HG03064 (cell line): Measurements from ENCODE around the gene SLC26A5.
"Not testable (repeated sequence)": the region's sequence is repeated elsewhere in the genome, so short reads cannot be mapped to it uniquely, and the experiment has no call there.

Experiments used
- ATAC-seq: cut with Tn5 transposase; IDR thresholded peaks from one replicate; pipeline ENCODE4 v1.9.1; 2021; ENCODE audit warnings: low read depth; ENCODE audit not compliant: unreplicated experiment

Gene SLC26A5

GRCh38 chr7:103405789-103406613 is 40.0 kb downstream of the SLC26A5 start:
- not testable (repeated sequence) for ATAC-seq

DNA sequence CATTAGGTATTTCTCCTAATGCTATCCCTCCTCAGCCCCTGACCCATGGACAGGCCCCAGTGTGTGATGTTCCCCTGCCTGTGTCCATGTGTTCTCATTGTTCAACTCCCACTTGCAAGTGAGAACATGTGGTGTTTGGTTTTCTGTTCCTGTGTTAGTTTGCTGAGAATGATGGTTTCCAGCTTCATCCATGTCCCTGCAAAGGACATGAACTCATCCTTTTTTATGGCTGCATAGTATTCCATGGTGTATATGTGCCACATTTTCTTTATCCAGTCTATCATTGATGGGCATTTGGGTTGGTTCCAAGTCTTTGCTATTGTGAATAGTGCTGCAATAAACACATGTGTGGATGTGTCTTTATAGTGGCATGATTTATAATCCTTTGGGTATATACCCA is 46.3 kb downstream of the SLC26A5 start:
- not testable (repeated sequence) for ATAC-seq

GRCh38 chr7:103398483-103399127 is 47.4 kb downstream of the SLC26A5 start:
- ATAC-seq: no peak

DNA sequence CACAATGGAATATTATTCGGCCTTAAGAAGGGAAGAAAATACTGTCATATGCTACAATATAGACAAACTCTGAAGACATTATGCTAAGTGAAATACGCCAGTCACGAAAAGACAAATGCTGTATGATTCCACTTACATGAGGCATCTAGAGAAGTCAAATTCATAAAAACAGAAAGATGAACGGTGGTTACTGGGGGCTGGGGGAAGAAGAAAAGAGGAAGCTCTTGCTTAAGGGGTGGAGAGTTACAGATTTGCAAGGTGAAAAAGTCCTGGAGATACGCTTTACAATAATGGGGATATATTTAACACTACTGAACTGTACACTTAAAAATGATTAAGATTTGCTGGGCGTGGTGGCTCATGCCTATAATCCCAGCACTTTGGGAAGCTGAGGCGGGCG is 49.5 kb downstream of the SLC26A5 start:
- ATAC-seq: no peak

GRCh38 chr7:103395071-103395470 is 50.9 kb downstream of the SLC26A5 start:
- no peak for ATAC-seq

DNA sequence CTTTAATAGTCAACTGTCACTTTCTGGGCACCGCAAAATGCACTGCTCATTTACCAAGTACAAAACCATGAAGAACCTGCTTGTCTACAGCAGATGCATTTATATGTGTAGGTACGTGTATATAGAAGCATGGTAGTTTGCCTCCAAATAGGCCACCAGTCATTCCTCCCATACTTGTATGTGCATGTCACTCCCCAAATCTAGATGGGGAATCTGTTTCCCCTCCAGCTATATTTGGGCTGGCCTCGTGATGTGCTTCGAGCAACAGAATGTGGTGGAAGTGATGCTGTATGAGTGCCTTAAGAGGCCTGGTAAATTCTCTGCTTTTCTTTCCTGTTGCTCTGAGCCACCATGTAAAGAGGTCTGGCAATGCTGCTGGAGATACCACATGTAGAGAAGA is 51.4 kb downstream of the SLC26A5 start:
- ATAC-seq: no peak

DNA sequence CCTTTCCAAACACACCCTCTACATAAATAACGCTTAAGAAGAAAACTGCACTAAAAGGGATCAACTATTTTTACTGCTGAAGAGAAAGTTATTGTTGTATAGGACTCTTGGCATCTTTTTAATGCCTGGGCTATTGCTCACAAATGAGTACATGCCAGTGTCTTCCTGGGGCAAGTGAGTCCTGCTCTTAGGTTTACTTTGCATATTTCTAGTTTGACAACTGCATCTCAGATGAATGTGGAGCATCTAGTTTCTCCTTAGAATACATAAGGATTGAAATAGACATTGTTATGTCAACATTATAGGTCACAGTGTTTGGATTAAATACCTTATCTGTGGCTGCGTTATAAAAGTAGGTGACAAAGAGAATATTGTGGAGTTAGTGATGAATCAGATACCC is 54.0 kb downstream of the SLC26A5 start:
- no peak for ATAC-seq

DNA sequence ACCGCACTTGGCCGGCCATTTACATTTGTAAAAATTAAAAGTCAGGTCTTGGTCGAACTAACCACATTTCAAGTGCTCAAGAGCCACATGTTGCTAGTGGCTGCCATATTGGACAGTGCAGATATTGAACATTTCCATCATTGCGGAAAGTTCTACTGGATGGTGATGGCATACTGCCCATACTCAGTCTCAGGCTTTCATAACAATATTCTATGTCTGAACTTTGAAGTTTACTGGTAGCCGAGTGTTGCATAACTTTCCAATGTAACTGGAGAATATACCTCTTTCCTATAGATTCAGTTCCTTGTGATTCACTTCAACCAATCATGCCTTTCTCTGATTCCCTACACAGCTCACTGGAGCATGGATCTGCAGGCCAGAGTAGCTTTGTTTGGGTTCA is 54.9 kb downstream of the SLC26A5 start:
- no peak for ATAC-seq

GRCh38 chr7:103389263-103389662 is 56.7 kb downstream of the SLC26A5 start:
- no peak for ATAC-seq

DNA sequence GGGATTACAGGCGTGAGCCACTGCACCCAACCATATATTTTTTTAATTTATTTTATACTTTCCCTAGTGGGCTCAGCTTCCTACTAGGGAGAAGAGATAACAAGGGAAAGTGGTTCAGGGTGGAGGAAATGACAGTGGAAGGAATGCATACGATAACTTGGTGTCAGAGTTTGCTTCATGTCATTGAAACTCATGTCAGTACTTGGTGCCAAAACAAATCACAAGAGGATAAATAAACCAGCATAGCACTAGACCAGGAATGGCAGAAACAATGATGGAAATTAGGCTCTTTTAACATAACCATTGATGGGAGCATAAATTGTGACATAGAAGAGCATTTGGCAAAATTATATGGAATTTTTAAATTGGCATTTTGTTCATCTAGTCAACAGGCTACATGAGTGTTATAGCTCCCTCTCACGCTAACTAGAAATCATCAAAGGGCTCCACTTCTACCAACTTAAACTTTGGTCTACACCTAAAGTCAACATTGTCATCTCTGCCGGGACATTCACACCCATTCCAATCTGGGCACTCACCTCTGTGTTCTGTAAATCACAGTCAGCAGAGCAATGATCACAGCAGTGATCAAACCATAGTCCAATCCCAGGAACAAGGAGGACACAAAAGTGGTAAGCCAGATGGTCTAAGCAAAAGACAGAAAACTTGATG is 57.4 kb downstream of the SLC26A5 start:
- ATAC-seq: no peak

GRCh38 chr7:103387242-103387641 is 58.8 kb downstream of the SLC26A5 start:
- no peak for ATAC-seq

- ATAC-seq: no peak
These were observed 64.0 kb downstream of the SLC26A5 start for GRCh38 chr7:103382032-103382402.

- ATAC-seq: no peak
These were observed 64.6 kb downstream of the SLC26A5 start for GRCh38 chr7:103381280-103382031.

DNA sequence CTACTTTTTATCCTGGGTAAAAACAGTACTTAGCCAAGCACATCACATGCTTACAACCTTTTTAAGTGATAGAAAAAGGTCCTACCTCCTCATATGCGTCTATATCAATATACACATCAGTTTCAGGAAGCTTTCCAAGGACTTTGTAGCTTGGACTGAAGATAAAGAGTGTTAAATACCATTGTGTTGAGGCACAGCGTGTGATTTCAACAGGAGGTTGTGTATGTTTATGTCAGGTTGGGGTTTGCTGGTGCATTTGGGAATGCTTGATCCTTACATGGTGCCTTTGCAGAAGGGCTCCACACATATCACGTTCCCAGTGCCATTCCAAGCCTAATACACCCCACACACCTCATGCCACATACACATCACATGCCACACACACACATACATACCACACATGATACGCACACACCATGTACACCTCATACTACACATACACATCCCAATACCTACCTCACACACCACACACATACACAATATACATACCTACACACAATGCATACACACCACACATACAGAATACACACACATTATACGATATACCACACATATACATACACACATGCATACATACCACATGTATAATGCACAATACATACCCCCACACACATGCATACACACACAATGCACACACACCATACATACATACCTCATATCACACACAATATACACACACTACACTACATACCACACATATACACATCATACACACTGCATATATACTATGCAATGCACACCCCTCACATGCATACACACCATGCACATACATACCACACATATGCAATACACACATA is 65.4 kb downstream of the SLC26A5 start:
- no peak for ATAC-seq

- no peak for ATAC-seq
These were observed 66.6 kb downstream of the SLC26A5 start for GRCh38 chr7:103379270-103379975.

- ATAC-seq: no peak
These were observed 72.0 kb downstream of the SLC26A5 start for GRCh38 chr7:103373866-103374643.

GRCh38 chr7:103369432-103369831 is 76.6 kb downstream of the SLC26A5 start:
- no peak for ATAC-seq

- no peak for ATAC-seq
These were observed 96.2 kb downstream of the SLC26A5 start for GRCh38 chr7:103349805-103350204.

GRCh38 chr7:103348959-103349358 is 97.0 kb downstream of the SLC26A5 start:
- ATAC-seq: no peak
